ENCODE results near the gene TFCP2L1.

DNA sequence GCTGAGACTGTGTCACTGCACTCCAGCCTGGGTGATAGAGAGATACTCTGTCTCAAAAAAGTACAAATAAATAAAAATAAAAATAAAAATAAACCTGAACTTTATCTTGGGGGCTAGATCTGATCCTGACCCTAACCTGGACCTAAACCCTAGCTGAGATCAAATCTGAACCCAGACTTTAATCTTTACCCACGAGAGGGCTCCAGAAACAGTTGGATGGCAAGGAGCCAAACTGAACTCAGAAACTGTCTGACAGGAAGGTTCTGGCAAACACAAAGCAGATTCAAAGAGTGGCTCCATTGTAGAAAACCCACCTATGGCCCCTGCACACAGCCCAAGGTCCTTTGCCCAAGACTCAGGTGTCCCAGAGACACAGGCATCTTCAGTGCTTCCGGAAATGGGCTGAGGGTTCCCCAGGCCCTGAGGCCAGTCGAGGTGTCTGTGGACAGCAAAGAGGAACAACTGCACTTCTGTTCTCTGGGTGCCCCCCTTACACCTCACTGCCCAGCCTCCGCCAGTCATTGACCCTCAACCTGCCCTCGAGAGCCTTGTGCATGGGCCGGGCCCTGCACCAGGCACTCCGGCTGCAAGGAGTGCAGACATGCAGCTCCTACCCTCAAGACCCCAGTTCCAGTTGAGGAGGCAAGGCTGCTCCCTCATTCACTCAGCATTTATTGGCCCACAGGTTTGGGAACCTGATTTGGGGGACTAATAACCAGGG is 95.2 kb downstream of the TFCP2L1 start:
- TF ChIP-seq, protein P1, sequence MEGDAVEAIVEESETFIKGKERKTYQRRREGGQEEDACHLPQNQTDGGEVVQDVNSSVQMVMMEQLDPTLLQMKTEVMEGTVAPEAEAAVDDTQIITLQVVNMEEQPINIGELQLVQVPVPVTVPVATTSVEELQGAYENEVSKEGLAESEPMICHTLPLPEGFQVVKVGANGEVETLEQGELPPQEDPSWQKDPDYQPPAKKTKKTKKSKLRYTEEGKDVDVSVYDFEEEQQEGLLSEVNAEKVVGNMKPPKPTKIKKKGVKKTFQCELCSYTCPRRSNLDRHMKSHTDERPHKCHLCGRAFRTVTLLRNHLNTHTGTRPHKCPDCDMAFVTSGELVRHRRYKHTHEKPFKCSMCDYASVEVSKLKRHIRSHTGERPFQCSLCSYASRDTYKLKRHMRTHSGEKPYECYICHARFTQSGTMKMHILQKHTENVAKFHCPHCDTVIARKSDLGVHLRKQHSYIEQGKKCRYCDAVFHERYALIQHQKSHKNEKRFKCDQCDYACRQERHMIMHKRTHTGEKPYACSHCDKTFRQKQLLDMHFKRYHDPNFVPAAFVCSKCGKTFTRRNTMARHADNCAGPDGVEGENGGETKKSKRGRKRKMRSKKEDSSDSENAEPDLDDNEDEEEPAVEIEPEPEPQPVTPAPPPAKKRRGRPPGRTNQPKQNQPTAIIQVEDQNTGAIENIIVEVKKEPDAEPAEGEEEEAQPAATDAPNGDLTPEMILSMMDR (conservative IDR thresholded peaks at IDR 0.05; ENCODE audit: low read depth in 2 of 2) = no peak
- TF ChIP-seq CREB1 (CRISPR knock-in tag; IDR thresholded peaks at IDR 0.05; ENCODE audit: low read depth) (no peak), EZH2phosphoT487 (IDR thresholded peaks at IDR 0.05; ENCODE audit: unreplicated experiment) (no peak)

Measured in GM23338 (cell line).